Measurements from ENCODE around the gene NT5E. TPM values are rescaled to one million over a fixed set of nuclear protein-coding genes. Genes with fewer than 3 reads are reported as not detected.

NT5E gene
- total and polyA plus RNA-seq, 8 donors: 0.49 to 3.6 (median 2.2) TPM

- ATAC-seq (no peak), DNase-seq (no peak), FAIRE-seq (no peak)
- intact Hi-C loops (cut with DNase I): no loop called here
- 77 to 78% methylated on average over 6 of the region's 6 CpGs for WGBS, 2 donors
- no peak overlapping the region for H3K4me3 ChIP-seq
- no peaks in the 10 kb centered on the region for H3K27me3 ChIP-seq
- no peaks in the 10 kb centered on the region for H3K36me3 ChIP-seq
- H3K27ac ChIP-seq: no peak overlapping the region
- H3K9me3 ChIP-seq: no peaks in the 10 kb centered on the region
- no peak for TF ChIP-seq CTCF (IDR thresholded peaks at IDR 0.05)
- H3K4me1 ChIP-seq: no peaks in the 10 kb centered on the region
These were observed 40.8 kb downstream of the NT5E start for GRCh38 chr6:85490516-85491248.

GRCh38 chr6:85493389-85493788 is 43.5 kb downstream of the NT5E start:
- Histone ChIP-seq H3K4me3 (no peak overlapping the region), H3K27me3 (no peaks in the 10 kb centered on the region), H3K4me1 (no peaks in the 10 kb centered on the region), H3K9me3 (no peaks in the 10 kb centered on the region), H3K27ac (no peak overlapping the region), H3K36me3 (no peaks in the 10 kb centered on the region)
- DNase-seq (no peak), ATAC-seq (no peak), FAIRE-seq (no peak)
- WGBS, 2 donors: 89 to 92% methylated on average over 1 of the region's 1 CpG
- TF ChIP-seq CTCF (IDR thresholded peaks at IDR 0.05): no peak
- intact Hi-C loops (cut with DNase I): no loop called here

GRCh38 chr6:85494547-85495536 is 45.0 kb downstream of the NT5E start:
- DNase-seq: no peak
- no peak for FAIRE-seq
- Histone ChIP-seq H3K4me3 (no peak overlapping the region), H3K4me1 (peaks cover 0 to 7% (median 0%) of the 10 kb centered on the region in 3 donors), H3K9me3 (no peaks in the 10 kb centered on the region), H3K27me3 (no peaks in the 10 kb centered on the region), H3K36me3 (no peaks in the 10 kb centered on the region), H3K27ac (no peak overlapping the region)
- 62 to 68% methylated on average over 5 of the region's 5 CpGs for WGBS, 2 donors
- no peak for ATAC-seq
- no peak for TF ChIP-seq CTCF (IDR thresholded peaks at IDR 0.05)
- intact Hi-C loops (cut with DNase I): no loop called here

- H3K27me3 ChIP-seq: no peaks in the 10 kb centered on the region
- no peak for TF ChIP-seq CTCF (IDR thresholded peaks at IDR 0.05)
- FAIRE-seq (no peak), DNase-seq (no peak), ATAC-seq (no peak)
- WGBS, 2 donors: 88 to 92% methylated on average over 8 of the region's 8 CpGs
- H3K4me1 ChIP-seq: peaks cover 0 to 7% (median 0%) of the 10 kb centered on the region in 3 donors
- H3K9me3 ChIP-seq: no peaks in the 10 kb centered on the region
- H3K27ac ChIP-seq: no peak overlapping the region
- H3K4me3 ChIP-seq: no peak overlapping the region
- intact Hi-C loops (cut with DNase I): no loop called here
- H3K36me3 ChIP-seq: no peaks in the 10 kb centered on the region
These were observed 46.2 kb downstream of the NT5E start for GRCh38 chr6:85496009-85496579.

Measured in pancreas (tissue), 10 donors.